ENCODE data around the gene SECTM1.

The SECTM1 gene

DNA sequence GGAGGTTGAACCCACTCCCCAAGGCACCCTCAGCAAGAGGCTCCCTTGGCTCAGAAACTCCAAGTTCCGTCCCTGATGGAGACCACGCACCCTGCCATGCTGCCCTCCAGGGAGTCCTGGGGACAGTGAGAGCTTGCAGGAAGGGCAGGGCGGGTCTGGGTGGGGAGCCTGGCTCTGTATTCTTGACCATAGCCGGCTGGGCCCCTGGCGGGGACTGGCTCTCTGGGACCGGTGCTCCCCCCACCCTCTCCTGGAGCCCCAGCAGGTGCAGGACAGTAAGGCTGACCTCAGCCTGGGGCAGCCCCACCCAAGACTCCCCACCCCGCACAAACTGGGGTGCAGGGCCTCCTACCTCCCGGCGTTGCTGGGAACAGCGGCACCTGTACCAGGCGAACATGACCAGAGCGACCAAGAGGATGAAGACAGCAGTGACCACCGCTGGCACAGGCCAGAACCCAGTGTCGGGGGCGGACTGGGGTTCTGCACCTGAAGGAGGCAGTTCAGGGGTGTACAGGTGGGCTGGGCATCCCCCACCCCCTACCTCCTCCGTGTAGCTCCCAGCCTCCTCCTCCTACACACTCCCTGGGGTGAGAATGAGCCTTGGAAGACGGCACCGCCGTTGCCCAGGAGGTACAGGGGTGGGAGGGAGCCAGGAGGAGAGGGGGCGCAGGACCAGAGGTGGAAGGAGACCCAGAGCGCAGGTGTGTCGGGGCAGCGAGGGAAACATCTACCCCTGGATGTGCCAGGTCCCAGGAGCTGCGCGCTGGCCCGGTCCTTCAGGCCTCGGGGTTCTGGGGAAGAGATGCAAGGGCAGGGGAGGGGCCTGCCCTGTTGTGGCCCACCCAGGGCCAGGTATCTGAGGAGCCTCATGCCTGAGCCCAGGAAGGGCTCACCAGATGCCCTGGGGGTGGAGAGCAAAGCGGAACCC lies 10.8 kb downstream of the SECTM1 start:
- ChIA-PET POLR2A (no interaction called here), CTCF (interaction anchor here (0.9 to 4.4 kb wide), 8 partner anchors 11 to 117 kb away, joined by 4 to 18 read pairs (median 7); partner anchors contain the start of gene SECTM1)
- no peak for DNase-seq (ENCODE audit: low read depth, low spot score)
- no peak overlapping the region for H3K4me3 ChIP-seq (ENCODE audit: low read depth, low read length)
- TF ChIP-seq, protein P1, sequence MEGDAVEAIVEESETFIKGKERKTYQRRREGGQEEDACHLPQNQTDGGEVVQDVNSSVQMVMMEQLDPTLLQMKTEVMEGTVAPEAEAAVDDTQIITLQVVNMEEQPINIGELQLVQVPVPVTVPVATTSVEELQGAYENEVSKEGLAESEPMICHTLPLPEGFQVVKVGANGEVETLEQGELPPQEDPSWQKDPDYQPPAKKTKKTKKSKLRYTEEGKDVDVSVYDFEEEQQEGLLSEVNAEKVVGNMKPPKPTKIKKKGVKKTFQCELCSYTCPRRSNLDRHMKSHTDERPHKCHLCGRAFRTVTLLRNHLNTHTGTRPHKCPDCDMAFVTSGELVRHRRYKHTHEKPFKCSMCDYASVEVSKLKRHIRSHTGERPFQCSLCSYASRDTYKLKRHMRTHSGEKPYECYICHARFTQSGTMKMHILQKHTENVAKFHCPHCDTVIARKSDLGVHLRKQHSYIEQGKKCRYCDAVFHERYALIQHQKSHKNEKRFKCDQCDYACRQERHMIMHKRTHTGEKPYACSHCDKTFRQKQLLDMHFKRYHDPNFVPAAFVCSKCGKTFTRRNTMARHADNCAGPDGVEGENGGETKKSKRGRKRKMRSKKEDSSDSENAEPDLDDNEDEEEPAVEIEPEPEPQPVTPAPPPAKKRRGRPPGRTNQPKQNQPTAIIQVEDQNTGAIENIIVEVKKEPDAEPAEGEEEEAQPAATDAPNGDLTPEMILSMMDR (IDR thresholded peaks at IDR 0.05; ENCODE audit: insufficient read depth, low read length, missing control alignments), result no peak

DNA sequence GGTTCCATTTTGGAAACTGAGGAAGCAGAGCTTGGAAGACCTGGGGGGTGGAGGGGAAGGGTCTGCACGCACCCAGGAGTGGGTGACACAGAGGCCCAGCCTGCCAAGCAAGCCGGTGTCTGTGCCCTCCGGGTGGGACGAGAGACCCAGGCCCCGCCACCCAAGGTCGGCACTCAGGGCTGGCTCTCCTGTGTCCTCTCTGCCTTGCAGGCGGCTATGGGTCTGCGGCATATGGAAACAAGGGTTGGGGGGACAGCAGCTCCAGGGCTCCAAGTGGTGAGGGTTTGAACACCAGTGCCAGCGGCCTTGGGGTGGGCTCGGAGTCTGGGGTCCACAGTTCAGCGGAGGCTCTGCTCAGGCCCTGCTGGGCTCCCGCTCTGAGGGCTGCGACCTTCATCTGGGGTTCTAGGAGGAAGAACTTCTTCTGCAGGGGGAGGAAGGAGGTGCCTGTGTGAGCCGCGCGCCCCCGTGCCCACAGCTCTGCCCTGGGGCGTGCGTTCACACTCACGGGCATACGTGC lies 11.6 kb downstream of the SECTM1 start:
- no peak overlapping the region for H3K4me3 ChIP-seq (ENCODE audit: low read depth, low read length)
- ChIA-PET POLR2A (no interaction called here), CTCF (interaction anchor here (0.6 to 4.4 kb wide), 13 partner anchors 9 to 292 kb away, joined by 3 to 18 read pairs (median 6); partner anchors contain the start of gene SECTM1)
- TF ChIP-seq, protein P1 (IDR thresholded peaks at IDR 0.05; ENCODE audit: insufficient read depth, low read length, missing control alignments), result no peak
- no peak for DNase-seq (ENCODE audit: low read depth, low spot score)

DNA sequence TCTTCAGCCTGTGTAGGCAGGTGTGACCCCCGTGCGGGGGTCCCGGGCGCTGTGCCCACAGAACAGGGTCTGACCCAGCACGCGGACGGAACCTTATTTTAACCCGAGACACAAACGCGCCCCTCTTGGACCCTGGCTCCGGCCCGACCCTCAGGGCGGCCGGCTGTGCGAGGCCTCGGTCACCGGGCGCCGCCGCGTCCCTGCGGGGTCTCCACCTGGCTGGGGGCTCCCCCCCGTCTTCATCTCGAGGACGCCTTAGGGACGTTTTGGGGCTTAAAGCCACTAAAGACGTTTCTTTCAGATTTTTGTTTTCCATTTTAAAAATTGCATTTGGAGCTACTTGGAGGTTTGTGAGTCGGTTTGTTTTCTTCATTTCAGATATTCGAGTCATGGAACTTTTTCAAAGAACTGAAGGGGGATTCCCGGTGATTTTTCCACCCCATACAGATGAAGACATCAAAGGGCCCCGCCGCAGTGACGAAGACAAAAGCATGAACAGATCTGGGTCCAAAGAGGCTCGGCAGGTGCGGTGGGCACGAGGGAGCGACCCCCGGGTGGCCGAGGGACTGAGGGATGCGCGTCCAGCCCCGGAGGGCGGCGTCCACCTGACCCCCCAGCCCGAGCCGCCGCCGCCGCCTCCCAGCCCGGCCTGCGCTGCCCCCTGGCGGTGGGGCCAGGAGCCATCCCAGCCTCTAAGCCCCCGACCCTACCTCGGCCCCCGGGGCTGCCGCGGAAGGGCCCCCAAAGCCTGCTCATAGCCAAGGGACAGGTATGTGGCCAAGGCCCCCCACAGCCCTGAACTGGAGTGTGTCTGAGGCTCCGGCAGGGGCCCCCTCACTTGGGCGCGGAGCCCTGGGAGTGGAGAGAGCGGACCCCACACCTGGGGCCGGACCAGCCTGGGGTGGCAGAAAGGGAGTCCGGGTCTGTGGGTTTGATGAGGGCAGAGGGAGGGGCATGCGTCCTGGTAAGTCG lies 12.3 kb downstream of the SECTM1 start:
- TF ChIP-seq, protein P1 (IDR thresholded peaks at IDR 0.05; ENCODE audit: insufficient read depth, low read length, missing control alignments), result peak; percentile 63
- no peak overlapping the region for H3K4me3 ChIP-seq (ENCODE audit: low read depth, low read length)
- CTCF ChIA-PET, result interaction anchor here (0.6 to 4.4 kb wide), 15 partner anchors 9 to 291 kb away, joined by 3 to 18 read pairs (median 5); partner anchors contain the start of gene SECTM1
- POLR2A ChIA-PET, result no interaction called here
- no peak for DNase-seq (ENCODE audit: low read depth, low spot score)

- CTCF ChIA-PET, result interaction anchor here (1.0 to 4.4 kb wide), 10 partner anchors 8 to 290 kb away, joined by 3 to 18 read pairs (median 5); no protein-coding TSS in a partner anchor
- POLR2A ChIA-PET, result no interaction called here
- TF ChIP-seq, protein P1 (IDR thresholded peaks at IDR 0.05; ENCODE audit: insufficient read depth, low read length, missing control alignments), result no peak
- no peak overlapping the region for H3K4me3 ChIP-seq (ENCODE audit: low read depth, low read length)
- DNase-seq (ENCODE audit: low read depth, low spot score), result no peak
Observed at GRCh38 chr17:82320140-82320840, 13.3 kb downstream of the SECTM1 start.

DNA sequence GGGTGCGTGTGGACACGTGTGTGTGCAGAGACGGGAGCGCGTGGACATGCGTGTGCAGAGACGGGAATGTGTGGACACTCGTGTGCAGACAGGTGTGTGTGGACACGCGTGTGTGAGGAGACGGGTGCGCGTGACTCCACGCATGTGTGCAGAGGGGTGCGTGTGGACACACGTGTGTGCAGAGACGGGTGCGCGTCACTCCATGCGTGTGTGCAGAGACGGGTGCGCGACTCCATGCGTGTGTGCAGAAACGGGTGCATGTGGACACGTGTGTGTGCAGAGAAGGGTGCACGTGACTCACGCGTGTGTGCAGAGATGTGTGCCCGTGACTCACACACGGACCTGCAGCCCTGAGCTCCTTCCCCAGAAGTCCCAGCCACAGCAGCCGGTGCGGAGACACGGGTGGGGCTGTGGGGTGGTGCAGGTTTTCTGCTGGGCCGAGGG lies 13.9 kb downstream of the SECTM1 start:
- CTCF ChIA-PET, result interaction anchor here (1.0 to 3.2 kb wide), 2 partner anchors 21 to 115 kb away, joined by 3 to 18 read pairs; no protein-coding TSS in a partner anchor
- no peak for DNase-seq (ENCODE audit: low read depth, low spot score)
- POLR2A ChIA-PET, result no interaction called here
- H3K4me3 ChIP-seq (ENCODE audit: low read depth, low read length), result no peak overlapping the region
- TF ChIP-seq, protein P1 (IDR thresholded peaks at IDR 0.05; ENCODE audit: insufficient read depth, low read length, missing control alignments), result no peak
